Measurements from ENCODE around the gene CTIF. TPM values are rescaled to one million over a fixed set of nuclear protein-coding genes. Genes with fewer than 3 reads are reported as not detected.

The CTIF gene
- total and polyA plus RNA-seq, 2 donors (not counting 1 experiment from before 2014, with no cell fraction given), result 27.2 to 28.1 TPM

GRCh38 chr18:48801728-48802542 lies 263.1 kb downstream of the CTIF start:
- TF ChIP-seq EZH2 (IDR thresholded peaks at IDR 0.05; ENCODE audit: low read length, missing control alignments) (no peak), CTCF (conservative IDR thresholded peaks at IDR 0.05 in 1 of 2, IDR thresholded peaks at IDR 0.05 in 1 of 2; ENCODE audit: low read depth in 1 of 2, low read length in 2 of 2) (no peak)
- no peaks in the 10 kb centered on the region for H3K79me2 ChIP-seq (ENCODE audit: control insufficient read depth, insufficient read depth, low read length)
- H3K4me1 ChIP-seq (ENCODE audit: control insufficient read depth, extremely low read depth, insufficient read depth, low read length), result peaks cover 10% of the 10 kb centered on the region
- H3K27ac ChIP-seq (ENCODE audit: insufficient read depth, low read length), result peak overlapping the region; percentile 23
- no peak overlapping the region for H2AFZ ChIP-seq (ENCODE audit: low read length)
- H3K9ac ChIP-seq (ENCODE audit: insufficient read depth, low read length), result no peak overlapping the region
- H3K4me2 ChIP-seq (ENCODE audit: extremely low read depth, insufficient read depth, low read length), result peak overlapping the region; percentile 26
- no peaks in the 10 kb centered on the region for H3K27me3 ChIP-seq (ENCODE audit: control insufficient read depth, insufficient read depth, low read length)
- no peaks in the 10 kb centered on the region for H4K20me1 ChIP-seq (ENCODE audit: control insufficient read depth, extremely low read depth, insufficient read depth, low read length)
- no peak overlapping the region for H3K4me3 ChIP-seq (replicated peaks in 1 of 4; ENCODE audit: control extremely low read depth in 1 of 4, insufficient read depth in 1 of 4, low read depth in 3 of 4, low read length in 4 of 4)
- H3K9me3 ChIP-seq (ENCODE audit: control insufficient read depth, insufficient read depth, low read depth, low read length), result no peaks in the 10 kb centered on the region
- DNase-seq (ENCODE audit: low read depth in 2 of 2), result no peak
- peaks cover 2% of the 10 kb centered on the region for H3K36me3 ChIP-seq (ENCODE audit: control insufficient read depth, insufficient read depth, low read length)

- H3K9me3 ChIP-seq (ENCODE audit: control insufficient read depth, insufficient read depth, low read depth, low read length), result no peaks in the 10 kb centered on the region
- H3K36me3 ChIP-seq (ENCODE audit: control insufficient read depth, insufficient read depth, low read length), result peaks cover 2% of the 10 kb centered on the region
- peaks cover 10% of the 10 kb centered on the region for H3K4me1 ChIP-seq (ENCODE audit: control insufficient read depth, extremely low read depth, insufficient read depth, low read length)
- H2AFZ ChIP-seq (ENCODE audit: low read length), result no peak overlapping the region
- DNase-seq (ENCODE audit: low read depth in 2 of 2), result no peak
- no peaks in the 10 kb centered on the region for H4K20me1 ChIP-seq (ENCODE audit: control insufficient read depth, extremely low read depth, insufficient read depth, low read length)
- H3K27ac ChIP-seq (ENCODE audit: insufficient read depth, low read length), result no peak overlapping the region
- H3K9ac ChIP-seq (ENCODE audit: insufficient read depth, low read length), result no peak overlapping the region
- no peak overlapping the region for H3K4me2 ChIP-seq (ENCODE audit: extremely low read depth, insufficient read depth, low read length)
- no peaks in the 10 kb centered on the region for H3K79me2 ChIP-seq (ENCODE audit: control insufficient read depth, insufficient read depth, low read length)
- TF ChIP-seq CTCF (conservative IDR thresholded peaks at IDR 0.05 in 1 of 2, IDR thresholded peaks at IDR 0.05 in 1 of 2; ENCODE audit: low read depth in 1 of 2, low read length in 2 of 2) (no peak), EZH2 (IDR thresholded peaks at IDR 0.05; ENCODE audit: low read length, missing control alignments) (no peak)
- H3K4me3 ChIP-seq (replicated peaks in 1 of 4; ENCODE audit: control extremely low read depth in 1 of 4, insufficient read depth in 1 of 4, low read depth in 3 of 4, low read length in 4 of 4), result no peak overlapping the region
- H3K27me3 ChIP-seq (ENCODE audit: control insufficient read depth, insufficient read depth, low read length), result no peaks in the 10 kb centered on the region
Observed at GRCh38 chr18:48802543-48803290, 263.9 kb downstream of the CTIF start.

- Histone ChIP-seq H3K4me3 (replicated peaks in 1 of 4; ENCODE audit: control extremely low read depth in 1 of 4, insufficient read depth in 1 of 4, low read depth in 3 of 4, low read length in 4 of 4) (no peak overlapping the region), H3K9ac (ENCODE audit: insufficient read depth, low read length) (no peak overlapping the region), H4K20me1 (ENCODE audit: control insufficient read depth, extremely low read depth, insufficient read depth, low read length) (no peaks in the 10 kb centered on the region), H3K79me2 (ENCODE audit: control insufficient read depth, insufficient read depth, low read length) (no peaks in the 10 kb centered on the region), H3K27ac (ENCODE audit: insufficient read depth, low read length) (no peak overlapping the region), H3K9me3 (ENCODE audit: control insufficient read depth, insufficient read depth, low read depth, low read length) (no peaks in the 10 kb centered on the region), H3K36me3 (ENCODE audit: control insufficient read depth, insufficient read depth, low read length) (no peaks in the 10 kb centered on the region), H3K4me1 (ENCODE audit: control insufficient read depth, extremely low read depth, insufficient read depth, low read length) (peaks cover 10% of the 10 kb centered on the region), H3K27me3 (ENCODE audit: control insufficient read depth, insufficient read depth, low read length) (no peaks in the 10 kb centered on the region), H2AFZ (ENCODE audit: low read length) (no peak overlapping the region), H3K4me2 (ENCODE audit: extremely low read depth, insufficient read depth, low read length) (no peak overlapping the region)
- TF ChIP-seq EZH2 (IDR thresholded peaks at IDR 0.05; ENCODE audit: low read length, missing control alignments), result no peak
- no peak for TF ChIP-seq CTCF (conservative IDR thresholded peaks at IDR 0.05 in 1 of 2, IDR thresholded peaks at IDR 0.05 in 1 of 2; ENCODE audit: low read depth in 1 of 2, low read length in 2 of 2)
- no peak for DNase-seq (ENCODE audit: low read depth in 2 of 2)
Observed at GRCh38 chr18:48803518-48803917, 264.7 kb downstream of the CTIF start.
